ENCODE results near the gene RPS6KB2. TPM values are rescaled to one million over a fixed set of nuclear protein-coding genes. Genes with fewer than 3 reads are reported as not detected.

The RPS6KB2 gene
- polyA plus RNA-seq, 1 donor = 40.3 TPM

GRCh38 chr11:67405196-67405567, 23.1 kb upstream of the RPS6KB2 start:
- WGBS (ENCODE audit: insufficient coverage, low lambda C conversion rate) = no CpG with 5 or more reads among the region's 6 CpGs

GRCh38 chr11:67405688-67406339, 22.5 kb upstream of the RPS6KB2 start:
- H3K9me3 ChIP-seq (ENCODE audit: control insufficient read depth, low read depth, low read length) = no peaks in the 10 kb centered on the region
- H3K4me3 ChIP-seq (ENCODE audit: low read length) = no peak overlapping the region

More at GRCh38 chr11:67405196-67405567, 23.1 kb upstream of the RPS6KB2 start:
- DNase-seq = no peak
- Histone ChIP-seq H3K4me1 (ENCODE audit: control insufficient read depth, insufficient read depth, low read length) (peaks cover 26% of the 10 kb centered on the region), H3K27me3 (ENCODE audit: control insufficient read depth, insufficient read depth, low read length) (peaks cover 11% of the 10 kb centered on the region), H3K36me3 (ENCODE audit: control insufficient read depth, insufficient read depth, low read length) (peaks cover under 1% of the 10 kb centered on the region), H3K9me3 (ENCODE audit: control insufficient read depth, low read depth, low read length) (no peaks in the 10 kb centered on the region), H3K27ac (ENCODE audit: low read length) (no peak overlapping the region), H3K4me3 (ENCODE audit: low read length) (no peak overlapping the region)

GRCh38 chr11:67406420-67406968, 21.8 kb upstream of the RPS6KB2 start:
- DNase-seq = no peak
- Histone ChIP-seq H3K4me3 (ENCODE audit: low read length) (no peak overlapping the region), H3K27ac (ENCODE audit: low read length) (no peak overlapping the region), H3K27me3 (ENCODE audit: control insufficient read depth, insufficient read depth, low read length) (peaks cover 22% of the 10 kb centered on the region), H3K9me3 (ENCODE audit: control insufficient read depth, low read depth, low read length) (no peaks in the 10 kb centered on the region), H3K36me3 (ENCODE audit: control insufficient read depth, insufficient read depth, low read length) (no peaks in the 10 kb centered on the region), H3K4me1 (ENCODE audit: control insufficient read depth, insufficient read depth, low read length) (peaks cover 20% of the 10 kb centered on the region)
- no CpG with 5 or more reads among the region's 18 CpGs for WGBS (ENCODE audit: insufficient coverage, low lambda C conversion rate)

More at GRCh38 chr11:67405688-67406339, 22.5 kb upstream of the RPS6KB2 start:
- no peak for DNase-seq
- peaks cover 17% of the 10 kb centered on the region for H3K27me3 ChIP-seq (ENCODE audit: control insufficient read depth, insufficient read depth, low read length)
- peaks cover 21% of the 10 kb centered on the region for H3K4me1 ChIP-seq (ENCODE audit: control insufficient read depth, insufficient read depth, low read length)
- no peaks in the 10 kb centered on the region for H3K36me3 ChIP-seq (ENCODE audit: control insufficient read depth, insufficient read depth, low read length)
- WGBS (ENCODE audit: insufficient coverage, low lambda C conversion rate) = no CpG with 5 or more reads among the region's 9 CpGs
- H3K27ac ChIP-seq (ENCODE audit: low read length) = no peak overlapping the region

GRCh38 chr11:67406969-67407687, 21.2 kb upstream of the RPS6KB2 start:
- peaks cover 18% of the 10 kb centered on the region for H3K4me1 ChIP-seq (ENCODE audit: control insufficient read depth, insufficient read depth, low read length)
- no peak for DNase-seq
- no peak overlapping the region for H3K27ac ChIP-seq (ENCODE audit: low read length)
- H3K27me3 ChIP-seq (ENCODE audit: control insufficient read depth, insufficient read depth, low read length) = peaks cover 23% of the 10 kb centered on the region
- no CpG with 5 or more reads among the region's 12 CpGs for WGBS (ENCODE audit: insufficient coverage, low lambda C conversion rate)
- H3K9me3 ChIP-seq (ENCODE audit: control insufficient read depth, low read depth, low read length) = no peaks in the 10 kb centered on the region
- H3K36me3 ChIP-seq (ENCODE audit: control insufficient read depth, insufficient read depth, low read length) = no peaks in the 10 kb centered on the region
- no peak overlapping the region for H3K4me3 ChIP-seq (ENCODE audit: low read length)

- Histone ChIP-seq H3K27me3 (ENCODE audit: control insufficient read depth, insufficient read depth, low read length) (peaks cover 25% of the 10 kb centered on the region), H3K27ac (ENCODE audit: low read length) (no peak overlapping the region), H3K9me3 (ENCODE audit: control insufficient read depth, low read depth, low read length) (no peaks in the 10 kb centered on the region), H3K4me3 (ENCODE audit: low read length) (no peak overlapping the region), H3K36me3 (ENCODE audit: control insufficient read depth, insufficient read depth, low read length) (no peaks in the 10 kb centered on the region), H3K4me1 (ENCODE audit: control insufficient read depth, insufficient read depth, low read length) (peaks cover 14% of the 10 kb centered on the region)
- no peak for DNase-seq
- WGBS (ENCODE audit: insufficient coverage, low lambda C conversion rate) = no CpG with 5 or more reads among the region's 12 CpGs
Observed at GRCh38 chr11:67407688-67408163, 20.6 kb upstream of the RPS6KB2 start.

- peaks cover 9% of the 10 kb centered on the region for H3K4me1 ChIP-seq (ENCODE audit: control insufficient read depth, insufficient read depth, low read length)
- H3K27ac ChIP-seq (ENCODE audit: low read length) = no peak overlapping the region
- DNase-seq = no peak
- H3K9me3 ChIP-seq (ENCODE audit: control insufficient read depth, low read depth, low read length) = no peaks in the 10 kb centered on the region
- peaks cover 25% of the 10 kb centered on the region for H3K27me3 ChIP-seq (ENCODE audit: control insufficient read depth, insufficient read depth, low read length)
- H3K4me3 ChIP-seq (ENCODE audit: low read length) = no peak overlapping the region
- H3K36me3 ChIP-seq (ENCODE audit: control insufficient read depth, insufficient read depth, low read length) = no peaks in the 10 kb centered on the region
- 100% methylated on average over 1 of the region's 18 CpGs for WGBS (ENCODE audit: insufficient coverage, low lambda C conversion rate)
Observed at GRCh38 chr11:67408437-67409200, 19.7 kb upstream of the RPS6KB2 start.

- H3K4me1 ChIP-seq (ENCODE audit: control insufficient read depth, insufficient read depth, low read length) = peaks cover 8% of the 10 kb centered on the region
- no CpG with 5 or more reads among the region's 24 CpGs for WGBS (ENCODE audit: insufficient coverage, low lambda C conversion rate)
- peaks cover 25% of the 10 kb centered on the region for H3K27me3 ChIP-seq (ENCODE audit: control insufficient read depth, insufficient read depth, low read length)
- no peak overlapping the region for H3K4me3 ChIP-seq (ENCODE audit: low read length)
- no peak overlapping the region for H3K27ac ChIP-seq (ENCODE audit: low read length)
- DNase-seq = no peak
- H3K9me3 ChIP-seq (ENCODE audit: control insufficient read depth, low read depth, low read length) = no peaks in the 10 kb centered on the region
- H3K36me3 ChIP-seq (ENCODE audit: control insufficient read depth, insufficient read depth, low read length) = no peaks in the 10 kb centered on the region
Observed at GRCh38 chr11:67409261-67409666, 19.0 kb upstream of the RPS6KB2 start.

- Histone ChIP-seq H3K27ac (ENCODE audit: low read length) (no peak overlapping the region), H3K4me1 (ENCODE audit: control insufficient read depth, insufficient read depth, low read length) (peaks cover 8% of the 10 kb centered on the region), H3K36me3 (ENCODE audit: control insufficient read depth, insufficient read depth, low read length) (no peaks in the 10 kb centered on the region), H3K4me3 (ENCODE audit: low read length) (no peak overlapping the region), H3K9me3 (ENCODE audit: control insufficient read depth, low read depth, low read length) (no peaks in the 10 kb centered on the region), H3K27me3 (ENCODE audit: control insufficient read depth, insufficient read depth, low read length) (peaks cover 29% of the 10 kb centered on the region)
- DNase-seq = peak in 1 of 2 donors; percentile 50
- WGBS (ENCODE audit: insufficient coverage, low lambda C conversion rate) = no CpG with 5 or more reads among the region's 13 CpGs
Observed at GRCh38 chr11:67409781-67410368, 18.4 kb upstream of the RPS6KB2 start.

- WGBS (ENCODE audit: insufficient coverage, low lambda C conversion rate) = no CpG with 5 or more reads among the region's 15 CpGs
- H3K4me3 ChIP-seq (ENCODE audit: low read length) = no peak overlapping the region
- no peak overlapping the region for H3K27ac ChIP-seq (ENCODE audit: low read length)
- H3K9me3 ChIP-seq (ENCODE audit: control insufficient read depth, low read depth, low read length) = no peaks in the 10 kb centered on the region
- H3K36me3 ChIP-seq (ENCODE audit: control insufficient read depth, insufficient read depth, low read length) = no peaks in the 10 kb centered on the region
- DNase-seq = no peak
- H3K27me3 ChIP-seq (ENCODE audit: control insufficient read depth, insufficient read depth, low read length) = peaks cover 34% of the 10 kb centered on the region
- peaks cover 8% of the 10 kb centered on the region for H3K4me1 ChIP-seq (ENCODE audit: control insufficient read depth, insufficient read depth, low read length)
Observed at GRCh38 chr11:67410369-67410831, 17.9 kb upstream of the RPS6KB2 start.
